Heart left ventricle (tissue), 16 donors: ENCODE measurements around the gene DOCK4. TPM values are rescaled to one million over a fixed set of nuclear protein-coding genes. Genes with fewer than 3 reads are reported as not detected.

Experiments used
- ATAC-seq, 4 donors: fragments of 200-7000 bp; cut with Tn5 transposase; one replicate each; pipeline ENCODE4 v1.9.1; 2020 to 2022; ENCODE audit warnings: moderate library complexity in 4 of 4, mild to moderate bottlenecking in 3 of 4, moderate number of reproducible peaks in 1 of 4
- DNase-seq, 5 donors: peaks; one replicate each; pipeline ENCODE4 v3.0.0-alpha.2; 2020
- H3K27ac ChIP-seq, 12 donors: fragments of 200-600 bp; sonication (generic) in 4 of 12; one replicate each; pipeline versions ENCODE4 v1.5.0 to v1.8.0; 2016 to 2022; ENCODE audit warnings: mild to moderate bottlenecking in 2 of 12
- H3K27me3 ChIP-seq, 9 donors: fragments of 200-600 bp; sonication (generic) in 2 of 9; one replicate each; pipeline versions ENCODE4 v1.5.1 to v1.8.0; 2016 to 2022; ENCODE audit warnings: mild to moderate bottlenecking in 3 of 9
- H3K36me3 ChIP-seq, 9 donors: fragments of 200-600 bp; sonication (generic) in 2 of 9; one replicate each; pipeline versions ENCODE4 v1.5.0 to v1.8.0; 2018 to 2022; ENCODE audit warnings: mild to moderate bottlenecking in 2 of 9
- H3K4me1 ChIP-seq, 12 donors: fragments of 200-600 bp; sonication (generic) in 4 of 12; one replicate each; pipeline versions ENCODE4 v1.5.0 to v1.8.0; 2016 to 2022; ENCODE audit warnings: mild to moderate bottlenecking in 3 of 12
- H3K4me3 ChIP-seq, 12 donors: fragments of 200-600 bp; sonication (generic) in 4 of 12; one replicate each; pipeline versions ENCODE4 v1.5.0 to v1.8.0; 2017 to 2022; ENCODE audit warnings: mild to moderate bottlenecking in 9 of 12, moderate library complexity in 4 of 12
- H3K9me3 ChIP-seq, 12 donors: fragments of 200-600 bp; sonication (generic) in 4 of 12; one replicate each; pipeline versions ENCODE4 v1.5.0 to v1.8.0; 2016 to 2022; ENCODE audit warnings: mild to moderate bottlenecking in 1 of 12
- POLR2A ChIP-seq, 2 donors: fragments of 450-650 bp; IDR thresholded peaks; one replicate each; pipeline ENCODE4 v1.6.1; 2017; ENCODE audit warnings: antibody characterized with exemption in 2 of 2, mild to moderate bottlenecking in 2 of 2, moderate library complexity in 2 of 2
- WGBS, 4 donors: extraction: QIAGEN DNeasy Blood & Tissue Kit in 2 of 4; methylation state at CpG; one replicate each; pipeline versions ENCODE4 v1.1.5 to v1.1.7; 2013 to 2018; 5-methylcytosine and 5-hydroxymethylcytosine counted together
- intact Hi-C, 10 donors: fragments of 100-400 bp; cut with DNase I; formaldehyde crosslinking; loops; one replicate each; pipeline versions ENCODE4 v1.11.1 to v1.14.2; 2022
- polyA plus RNA-seq, 2 donors: library from polyadenylated mRNA; stranded (reverse); fragments of 200-250 nt; gene quantifications; one replicate each; pipeline ENCODE4 v1.2.3, GENCODE V29; 2013
- total RNA-seq, 9 donors: library from RNA; depleted of rRNA in 2 of 9; stranded (reverse); fragments of >200 nt in 2 of 9; fragmentation: NEBNext Ultra II Directional in 3 of 9; extraction: Animal tissue kit (Norgen Biotek cat#: 25700) in 3 of 9; gene quantifications; one replicate each; pipeline versions ENCODE4 v1.1.0 to v1.2.4, GENCODE V29; 2016 to 2023
- TF ChIP-seq, protein P1 (sequence below), 12 donors: fragments of 200-600 bp; sonication (generic) in 4 of 12; IDR thresholded peaks; one replicate each; pipeline versions ENCODE4 v1.5.0 to v1.8.0; 2018 to 2022; ENCODE audit warnings: antibody characterized with exemption in 12 of 12, mild to moderate bottlenecking in 5 of 12
- donor health status: ischemic (EF 13 %, LVEDD 7.1; RV severe dilation, severe dysfunction).
- donor health status: healthy with polysubstance abuse.
- donor health status: DM: no; HTN: yes; CAD: no.
- donor health status: DM: no; HTN: no; CAD: no.
- donor health status: ischemic (EF 25% LVEDD 6.9; RV normal size, moderate dysfunction).
- donor health status: ischemic (EF 25% LVEDD 5.7; RV mildly dilated, moderate dysfunction).
- donor health status: healthy.
- donor health status: DM: yes; HTN: yes; CAD: no.
- donor health status: ischemic (EF 35%, LVEDD 5.7; RV mildly dilated, moderate dysfunction).
- donor health status: nonischemic (EF 11% LVEDD 7.7; RV severe dilation, severe dysfunction).
- donor health status: DM: yes; HTN: yes; CAD: no.
- donor health status: PGD.
- donor health status: ischemic (EF 29% LVEDD 5.4; RV normal size, mild dysfunction).
- donor health status: nonischemic (EF 23%, LVEDD 6.1; RV moderate dilation, normal function).

DOCK4 gene
- total and polyA plus RNA-seq, 11 donors = 5.1 to 40.8 (median 13.1) TPM

GRCh38 chr7:112067200-112067599, 139.0 kb downstream of the DOCK4 start:
- Histone ChIP-seq H3K36me3 (no peaks in the 10 kb centered on the region), H3K9me3 (no peaks in the 10 kb centered on the region), H3K4me3 (no peak overlapping the region), H3K4me1 (peaks cover 0 to 41% (median 19%) of the 10 kb centered on the region in 12 donors), H3K27ac (no peak overlapping the region), H3K27me3 (no peaks in the 10 kb centered on the region)
- DNase-seq (no peak), ATAC-seq (no peak)
- TF ChIP-seq, protein P1, sequence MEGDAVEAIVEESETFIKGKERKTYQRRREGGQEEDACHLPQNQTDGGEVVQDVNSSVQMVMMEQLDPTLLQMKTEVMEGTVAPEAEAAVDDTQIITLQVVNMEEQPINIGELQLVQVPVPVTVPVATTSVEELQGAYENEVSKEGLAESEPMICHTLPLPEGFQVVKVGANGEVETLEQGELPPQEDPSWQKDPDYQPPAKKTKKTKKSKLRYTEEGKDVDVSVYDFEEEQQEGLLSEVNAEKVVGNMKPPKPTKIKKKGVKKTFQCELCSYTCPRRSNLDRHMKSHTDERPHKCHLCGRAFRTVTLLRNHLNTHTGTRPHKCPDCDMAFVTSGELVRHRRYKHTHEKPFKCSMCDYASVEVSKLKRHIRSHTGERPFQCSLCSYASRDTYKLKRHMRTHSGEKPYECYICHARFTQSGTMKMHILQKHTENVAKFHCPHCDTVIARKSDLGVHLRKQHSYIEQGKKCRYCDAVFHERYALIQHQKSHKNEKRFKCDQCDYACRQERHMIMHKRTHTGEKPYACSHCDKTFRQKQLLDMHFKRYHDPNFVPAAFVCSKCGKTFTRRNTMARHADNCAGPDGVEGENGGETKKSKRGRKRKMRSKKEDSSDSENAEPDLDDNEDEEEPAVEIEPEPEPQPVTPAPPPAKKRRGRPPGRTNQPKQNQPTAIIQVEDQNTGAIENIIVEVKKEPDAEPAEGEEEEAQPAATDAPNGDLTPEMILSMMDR (IDR thresholded peaks at IDR 0.05) = no peak
- TF ChIP-seq POLR2A (IDR thresholded peaks at IDR 0.05) = no peak
- intact Hi-C loops = no loop called here
- WGBS, 4 donors = 83 to 94% (median 88%) methylated on average over 2 of the region's 2 CpGs

DNA sequence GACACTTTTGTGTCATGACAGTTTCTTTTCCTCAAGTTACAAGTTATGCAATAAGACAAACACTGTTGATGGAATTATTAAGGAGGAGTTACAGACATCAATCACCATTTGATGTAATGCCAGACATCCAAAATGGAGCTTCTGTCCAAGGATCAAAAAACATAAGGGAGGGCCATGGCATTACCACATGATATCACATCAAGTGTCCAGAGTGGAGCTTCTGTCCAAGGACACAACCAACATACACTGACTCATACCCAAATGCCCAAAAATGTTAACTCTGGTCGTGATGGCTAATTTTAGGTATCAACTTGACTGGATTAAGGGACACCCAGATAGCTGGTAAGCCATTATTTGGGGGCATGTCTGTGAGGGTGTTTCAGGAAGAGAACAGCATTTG, 140.4 kb downstream of the DOCK4 start:
- no peaks in the 10 kb centered on the region for H3K9me3 ChIP-seq
- H3K4me1 ChIP-seq = peaks cover 0 to 45% (median 19%) of the 10 kb centered on the region in 12 donors
- H3K4me3 ChIP-seq = no peak overlapping the region
- H3K27ac ChIP-seq = no peak overlapping the region
- WGBS, 4 donors = 82 to 93% (median 88%) methylated on average over 1 of the region's 1 CpG
- no peak for DNase-seq
- TF ChIP-seq POLR2A (IDR thresholded peaks at IDR 0.05) = no peak
- TF ChIP-seq, protein P1 (IDR thresholded peaks at IDR 0.05) = no peak
- intact Hi-C loops = no loop called here
- ATAC-seq = no peak
- no peaks in the 10 kb centered on the region for H3K27me3 ChIP-seq
- H3K36me3 ChIP-seq = no peaks in the 10 kb centered on the region

DNA sequence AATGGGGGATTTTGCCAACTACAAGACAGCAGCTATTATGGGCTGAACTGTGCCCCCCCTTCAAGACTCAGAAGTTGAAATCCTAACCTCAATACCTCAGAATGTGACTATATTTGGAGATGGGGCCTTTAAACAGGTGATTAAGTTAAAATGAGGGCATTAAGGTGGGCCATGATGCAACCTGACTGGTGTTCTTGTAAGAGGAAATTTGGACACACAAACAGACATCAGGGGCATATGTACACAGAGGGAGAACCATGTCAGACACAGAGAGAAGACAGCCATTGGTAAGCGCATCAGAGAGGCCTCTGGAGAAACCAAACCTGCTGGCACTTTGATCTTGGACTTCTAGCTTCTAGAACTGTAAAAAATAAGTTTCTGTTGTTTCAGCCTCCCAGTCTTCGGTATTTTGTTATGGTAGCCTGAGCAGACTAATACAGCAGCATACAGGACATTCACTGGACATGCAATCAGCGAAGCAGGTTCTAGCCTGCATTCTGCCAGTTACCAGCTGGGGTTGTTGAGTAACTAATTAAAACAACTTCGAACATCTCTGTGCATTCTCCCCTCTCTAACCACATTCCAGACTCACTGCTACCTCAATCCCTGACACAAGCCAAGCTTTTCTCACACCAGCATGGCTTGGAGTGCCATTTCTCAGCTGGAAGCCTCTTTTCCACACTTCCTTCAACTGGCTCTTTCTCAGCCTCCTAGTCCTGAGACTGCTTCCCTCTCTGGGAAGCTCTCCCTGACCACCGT, 141.4 kb downstream of the DOCK4 start:
- H3K36me3 ChIP-seq = no peaks in the 10 kb centered on the region
- H3K4me3 ChIP-seq = no peak overlapping the region
- peaks cover 0 to 44% (median 15%) of the 10 kb centered on the region in 12 donors for H3K4me1 ChIP-seq
- H3K9me3 ChIP-seq = no peaks in the 10 kb centered on the region
- DNase-seq (no peak), ATAC-seq (no peak)
- H3K27me3 ChIP-seq = no peaks in the 10 kb centered on the region
- no peak for TF ChIP-seq POLR2A (IDR thresholded peaks at IDR 0.05)
- TF ChIP-seq, protein P1 (IDR thresholded peaks at IDR 0.05) = no peak
- H3K27ac ChIP-seq = no peak overlapping the region
- intact Hi-C loops = no loop called here
- WGBS, 4 donors = 92 to 99% (median 95%) methylated on average over 5 of the region's 5 CpGs

DNA sequence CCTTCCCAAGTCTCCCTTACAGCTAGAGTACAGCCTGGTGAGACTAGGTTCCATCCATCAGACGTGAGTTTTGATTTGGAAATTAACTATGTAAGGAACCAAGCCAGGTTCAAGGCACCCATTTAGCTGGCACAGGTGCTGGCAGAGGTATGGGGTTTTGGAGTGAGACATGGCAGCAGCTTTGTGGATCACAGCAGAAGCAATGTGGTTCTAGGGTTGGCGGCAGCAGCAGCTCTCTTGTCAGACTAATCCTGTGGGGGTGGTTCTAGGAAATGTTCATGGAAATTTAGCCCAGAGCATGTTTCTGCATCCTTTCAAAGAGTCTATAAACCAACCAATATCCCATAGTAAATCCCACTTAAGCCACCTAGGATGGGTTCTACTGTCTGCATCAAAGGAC, 142.2 kb downstream of the DOCK4 start:
- Histone ChIP-seq H3K9me3 (no peaks in the 10 kb centered on the region), H3K27ac (no peak overlapping the region), H3K4me3 (no peak overlapping the region), H3K27me3 (no peaks in the 10 kb centered on the region), H3K36me3 (no peaks in the 10 kb centered on the region), H3K4me1 (peaks cover 0 to 36% (median 14%) of the 10 kb centered on the region in 12 donors)
- no peak for ATAC-seq
- DNase-seq = no peak
- 90 to 97% (median 94%) methylated on average over 2 of the region's 2 CpGs for WGBS, 4 donors
- TF ChIP-seq POLR2A (IDR thresholded peaks at IDR 0.05) = no peak
- TF ChIP-seq, protein P1 (IDR thresholded peaks at IDR 0.05) = no peak
- intact Hi-C loops = no loop called here
